ENCODE measurements around the gene FLAD1.

- TF ChIP-seq, protein P1, sequence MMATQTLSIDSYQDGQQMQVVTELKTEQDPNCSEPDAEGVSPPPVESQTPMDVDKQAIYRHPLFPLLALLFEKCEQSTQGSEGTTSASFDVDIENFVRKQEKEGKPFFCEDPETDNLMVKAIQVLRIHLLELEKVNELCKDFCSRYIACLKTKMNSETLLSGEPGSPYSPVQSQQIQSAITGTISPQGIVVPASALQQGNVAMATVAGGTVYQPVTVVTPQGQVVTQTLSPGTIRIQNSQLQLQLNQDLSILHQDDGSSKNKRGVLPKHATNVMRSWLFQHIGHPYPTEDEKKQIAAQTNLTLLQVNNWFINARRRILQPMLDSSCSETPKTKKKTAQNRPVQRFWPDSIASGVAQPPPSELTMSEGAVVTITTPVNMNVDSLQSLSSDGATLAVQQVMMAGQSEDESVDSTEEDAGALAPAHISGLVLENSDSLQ (IDR thresholded peaks at IDR 0.05), result no peak
- TF ChIP-seq HDGF (IDR thresholded peaks at IDR 0.05; ENCODE audit: borderline replicate concordance), result no peak
- TF ChIP-seq SP1 (IDR thresholded peaks at IDR 0.05), result no peak
- no peak for TF ChIP-seq FOXK2 (IDR thresholded peaks at IDR 0.05)
- no peak for TF ChIP-seq NFRKB (IDR thresholded peaks at IDR 0.05)
- no peak for TF ChIP-seq FOXM1 (IDR thresholded peaks at IDR 0.05; ENCODE audit: borderline replicate concordance)
Observed at GRCh38 chr1:154948079-154948478, 35.1 kb upstream of the FLAD1 start.

All from HEK293T (cell line).